ENCODE results near the gene ABHD17B.

ABHD17B gene

GRCh38 chr9:71820403-71820921, 90.5 kb downstream of the ABHD17B start:
- in situ Hi-C loops (cut with HindIII; ENCODE audit: low pct_unique_long_range_greater_than_20kb, low sequenced_read_pairs) = no loop called here
- DNase-seq (ENCODE audit: low read depth in 1 of 2, low spot score in 1 of 2) = peak; percentile 13 to 53
- no peak for TF ChIP-seq JUND (IDR thresholded peaks at IDR 0.05; ENCODE audit: low read depth)

- in situ Hi-C loops (cut with HindIII; ENCODE audit: low pct_unique_long_range_greater_than_20kb, low sequenced_read_pairs) = no loop called here
- DNase-seq (ENCODE audit: low read depth in 1 of 2, low spot score in 1 of 2) = peak; percentile 9 to 46
- TF ChIP-seq JUND (IDR thresholded peaks at IDR 0.05; ENCODE audit: low read depth) = no peak
Measured at GRCh38 chr9:71819115-71819739, 91.8 kb downstream of the ABHD17B start.

- no peak for DNase-seq (ENCODE audit: low read depth in 1 of 2, low spot score in 1 of 2)
- in situ Hi-C loops (cut with HindIII; ENCODE audit: low pct_unique_long_range_greater_than_20kb, low sequenced_read_pairs) = no loop called here
- no peak for TF ChIP-seq JUND (IDR thresholded peaks at IDR 0.05; ENCODE audit: low read depth)
Measured at GRCh38 chr9:71816916-71817451, 94.0 kb downstream of the ABHD17B start.
